ENCODE results near the gene CARD6. TPM values are rescaled to one million over a fixed set of nuclear protein-coding genes. Genes with fewer than 3 reads are reported as not detected.
A peak's percentile ranks its signal among the peaks of the same experiment; 100 is the strongest.

Gene CARD6
- total and polyA plus RNA-seq, 2 of the 13 experiments (the other 11 are each of a cell fraction or from before 2014, with no cell fraction given) = 0.33 to 1.4 TPM

DNA sequence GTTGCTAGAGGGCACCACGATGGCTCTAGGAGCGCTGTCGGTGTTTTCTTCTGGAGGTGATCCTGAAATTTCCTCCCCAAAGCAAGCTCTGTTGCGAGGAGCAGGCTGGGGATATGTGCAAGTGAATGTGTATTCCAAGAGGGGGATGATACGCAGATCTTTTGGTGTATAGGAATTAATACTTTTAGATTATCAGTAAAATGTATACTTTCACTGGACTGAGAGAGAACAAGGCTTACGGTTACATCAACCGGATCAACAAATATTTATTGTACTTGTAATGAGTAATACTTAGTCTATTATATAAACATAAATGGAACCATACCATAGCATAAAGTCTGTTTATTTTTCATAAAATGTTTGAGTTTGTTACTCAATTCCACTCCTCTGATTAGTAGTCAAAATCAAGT lies 42.4 kb upstream of the CARD6 start (continued):
- TF ChIP-seq HMGA1 (CRISPR knock-in tag; conservative IDR thresholded peaks at IDR 0.05) (no peak), HNRNPL (IDR thresholded peaks at IDR 0.05; ENCODE audit: low read depth, low read length) (no peak), SRF (IDR thresholded peaks at IDR 0.05; ENCODE audit: low read depth, low read length) (no peak), ERF (CRISPR knock-in tag; IDR thresholded peaks at IDR 0.05) (no peak), ZNF619 (CRISPR knock-in tag; IDR thresholded peaks at IDR 0.05) (no peak), LCORL (IDR thresholded peaks at IDR 0.05) (no peak), LCORL (CRISPR knock-in tag; IDR thresholded peaks at IDR 0.05) (0 out of 2 replicates have a peak, but pooled peaks have one; percentile 43)
- TF ChIP-seq, protein P1, sequence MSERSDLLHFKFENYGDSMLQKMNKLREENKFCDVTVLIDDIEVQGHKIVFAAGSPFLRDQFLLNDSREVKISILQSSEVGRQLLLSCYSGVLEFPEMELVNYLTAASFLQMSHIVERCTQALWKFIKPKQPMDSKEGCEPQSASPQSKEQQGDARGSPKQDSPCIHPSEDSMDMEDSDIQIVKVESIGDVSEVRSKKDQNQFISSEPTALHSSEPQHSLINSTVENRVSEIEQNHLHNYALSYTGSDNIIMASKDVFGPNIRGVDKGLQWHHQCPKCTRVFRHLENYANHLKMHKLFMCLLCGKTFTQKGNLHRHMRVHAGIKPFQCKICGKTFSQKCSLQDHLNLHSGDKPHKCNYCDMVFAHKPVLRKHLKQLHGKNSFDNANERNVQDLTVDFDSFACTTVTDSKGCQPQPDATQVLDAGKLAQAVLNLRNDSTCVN (CRISPR knock-in tag; IDR thresholded peaks at IDR 0.05; ENCODE audit: borderline replicate concordance) = peak; percentile 88

DNA sequence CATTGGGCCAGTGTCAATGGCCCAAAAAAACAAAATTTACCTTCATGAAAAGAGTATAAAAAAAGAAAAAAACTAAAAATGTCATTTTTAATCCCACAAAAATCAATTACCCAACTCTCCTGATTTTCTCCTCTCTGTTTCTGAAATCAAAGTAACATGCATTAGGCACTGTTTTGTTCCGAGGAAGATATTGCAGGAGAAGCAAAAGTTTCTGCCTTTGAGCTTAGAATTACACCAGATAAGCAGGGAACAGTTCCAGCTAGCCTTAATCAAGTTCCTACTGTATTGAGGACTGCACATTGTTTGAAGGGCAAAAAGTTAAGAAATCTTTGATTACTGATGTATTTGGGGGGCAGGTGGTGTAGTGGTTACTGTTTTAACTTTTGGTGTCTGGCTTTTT lies 41.9 kb upstream of the CARD6 start:
- H3K4me1 ChIP-seq (ENCODE audit: insufficient read depth, low read length) = peaks cover 53% of the 10 kb centered on the region
- H3K27ac ChIP-seq (ENCODE audit: extremely low read length, insufficient read depth, low read length) = peak overlapping the region; percentile 63
- POLR2A ChIA-PET = interaction anchor here (1.2 to 2.2 kb wide), 2 partner anchors 24 to 30 kb away, joined by 7 to 11 read pairs; no protein-coding TSS in a partner anchor
- no peaks in the 10 kb centered on the region; a peak in 1 of 5 replicates for H3K27me3 ChIP-seq (ENCODE audit: control insufficient read depth in 1 of 2, insufficient read depth in 2 of 2, low read length in 2 of 2)
- peak overlapping the region; percentile 73 to 94 (median 93); a peak in 4 of 6 replicates for H3K4me3 ChIP-seq (replicated peaks in 1 of 3; ENCODE audit: insufficient read depth in 1 of 3, low read depth in 2 of 3, low read length in 3 of 3)
- DNase-seq (ENCODE audit: low spot score) = no peak
- H2AFZ ChIP-seq (ENCODE audit: low read length) = peak overlapping the region; percentile 92
- intact Hi-C loops (cut with micrococcal nuclease; ENCODE audit: unreplicated experiment) = no loop called here
- no peak for ATAC-seq
- BruUV-seq (replicated peaks) = TSS peak; percentile 86
- 7% methylated on average over 1 of the region's 1 CpG for WGBS (ENCODE audit: low lambda C conversion rate)
- H3K79me2 ChIP-seq (ENCODE audit: insufficient read depth, low read length) = peaks cover 33% of the 10 kb centered on the region
- peak overlapping the region; percentile 71 for H3K9ac ChIP-seq (ENCODE audit: insufficient read depth, low read depth, low read length)
- FAIRE-seq = no peak
- H3K4me2 ChIP-seq (ENCODE audit: low read depth, low read length) = peak overlapping the region; percentile 92
- H3K9me3 ChIP-seq (ENCODE audit: low read length) = no peaks in the 10 kb centered on the region
- in situ Hi-C loops (cut with HindIII; ENCODE audit: extremely low pct_ligation_motif_present, low pct_unique_long_range_greater_than_20kb) = no loop called here
- peaks cover 12% of the 10 kb centered on the region for H4K20me1 ChIP-seq (ENCODE audit: insufficient read depth, low read length)
- CTCF ChIA-PET (ENCODE audit: low intra/inter-chr PET ratio, low total read pairs) = no interaction called here
- no peaks in the 10 kb centered on the region for H3K36me3 ChIP-seq (replicated peaks in 1 of 2; ENCODE audit: control insufficient read depth in 1 of 2, insufficient read depth in 2 of 2, low read length in 2 of 2)
- TF ChIP-seq ZFP62 (CRISPR knock-in tag; IDR thresholded peaks at IDR 0.05) (no peak), YEATS4 (CRISPR knock-in tag; IDR thresholded peaks at IDR 0.05; ENCODE audit: borderline replicate concordance) (no peak), MBNL3 (CRISPR knock-in tag; conservative IDR thresholded peaks at IDR 0.05) (no peak), ARNT (IDR thresholded peaks at IDR 0.05) (no peak), ZNF850 (CRISPR knock-in tag; conservative IDR thresholded peaks at IDR 0.05) (no peak), RXRA (CRISPR knock-in tag; IDR thresholded peaks at IDR 0.05) (no peak), SMARCE1 (IDR thresholded peaks at IDR 0.05; ENCODE audit: borderline replicate concordance) (no peak), NR2F2 (IDR thresholded peaks at IDR 0.05; ENCODE audit: borderline replicate concordance, low read depth) (no peak), SUZ12 (IDR thresholded peaks at IDR 0.05; ENCODE audit: low read depth, low read length) (no peak)
- TF ChIP-seq, protein P2, sequence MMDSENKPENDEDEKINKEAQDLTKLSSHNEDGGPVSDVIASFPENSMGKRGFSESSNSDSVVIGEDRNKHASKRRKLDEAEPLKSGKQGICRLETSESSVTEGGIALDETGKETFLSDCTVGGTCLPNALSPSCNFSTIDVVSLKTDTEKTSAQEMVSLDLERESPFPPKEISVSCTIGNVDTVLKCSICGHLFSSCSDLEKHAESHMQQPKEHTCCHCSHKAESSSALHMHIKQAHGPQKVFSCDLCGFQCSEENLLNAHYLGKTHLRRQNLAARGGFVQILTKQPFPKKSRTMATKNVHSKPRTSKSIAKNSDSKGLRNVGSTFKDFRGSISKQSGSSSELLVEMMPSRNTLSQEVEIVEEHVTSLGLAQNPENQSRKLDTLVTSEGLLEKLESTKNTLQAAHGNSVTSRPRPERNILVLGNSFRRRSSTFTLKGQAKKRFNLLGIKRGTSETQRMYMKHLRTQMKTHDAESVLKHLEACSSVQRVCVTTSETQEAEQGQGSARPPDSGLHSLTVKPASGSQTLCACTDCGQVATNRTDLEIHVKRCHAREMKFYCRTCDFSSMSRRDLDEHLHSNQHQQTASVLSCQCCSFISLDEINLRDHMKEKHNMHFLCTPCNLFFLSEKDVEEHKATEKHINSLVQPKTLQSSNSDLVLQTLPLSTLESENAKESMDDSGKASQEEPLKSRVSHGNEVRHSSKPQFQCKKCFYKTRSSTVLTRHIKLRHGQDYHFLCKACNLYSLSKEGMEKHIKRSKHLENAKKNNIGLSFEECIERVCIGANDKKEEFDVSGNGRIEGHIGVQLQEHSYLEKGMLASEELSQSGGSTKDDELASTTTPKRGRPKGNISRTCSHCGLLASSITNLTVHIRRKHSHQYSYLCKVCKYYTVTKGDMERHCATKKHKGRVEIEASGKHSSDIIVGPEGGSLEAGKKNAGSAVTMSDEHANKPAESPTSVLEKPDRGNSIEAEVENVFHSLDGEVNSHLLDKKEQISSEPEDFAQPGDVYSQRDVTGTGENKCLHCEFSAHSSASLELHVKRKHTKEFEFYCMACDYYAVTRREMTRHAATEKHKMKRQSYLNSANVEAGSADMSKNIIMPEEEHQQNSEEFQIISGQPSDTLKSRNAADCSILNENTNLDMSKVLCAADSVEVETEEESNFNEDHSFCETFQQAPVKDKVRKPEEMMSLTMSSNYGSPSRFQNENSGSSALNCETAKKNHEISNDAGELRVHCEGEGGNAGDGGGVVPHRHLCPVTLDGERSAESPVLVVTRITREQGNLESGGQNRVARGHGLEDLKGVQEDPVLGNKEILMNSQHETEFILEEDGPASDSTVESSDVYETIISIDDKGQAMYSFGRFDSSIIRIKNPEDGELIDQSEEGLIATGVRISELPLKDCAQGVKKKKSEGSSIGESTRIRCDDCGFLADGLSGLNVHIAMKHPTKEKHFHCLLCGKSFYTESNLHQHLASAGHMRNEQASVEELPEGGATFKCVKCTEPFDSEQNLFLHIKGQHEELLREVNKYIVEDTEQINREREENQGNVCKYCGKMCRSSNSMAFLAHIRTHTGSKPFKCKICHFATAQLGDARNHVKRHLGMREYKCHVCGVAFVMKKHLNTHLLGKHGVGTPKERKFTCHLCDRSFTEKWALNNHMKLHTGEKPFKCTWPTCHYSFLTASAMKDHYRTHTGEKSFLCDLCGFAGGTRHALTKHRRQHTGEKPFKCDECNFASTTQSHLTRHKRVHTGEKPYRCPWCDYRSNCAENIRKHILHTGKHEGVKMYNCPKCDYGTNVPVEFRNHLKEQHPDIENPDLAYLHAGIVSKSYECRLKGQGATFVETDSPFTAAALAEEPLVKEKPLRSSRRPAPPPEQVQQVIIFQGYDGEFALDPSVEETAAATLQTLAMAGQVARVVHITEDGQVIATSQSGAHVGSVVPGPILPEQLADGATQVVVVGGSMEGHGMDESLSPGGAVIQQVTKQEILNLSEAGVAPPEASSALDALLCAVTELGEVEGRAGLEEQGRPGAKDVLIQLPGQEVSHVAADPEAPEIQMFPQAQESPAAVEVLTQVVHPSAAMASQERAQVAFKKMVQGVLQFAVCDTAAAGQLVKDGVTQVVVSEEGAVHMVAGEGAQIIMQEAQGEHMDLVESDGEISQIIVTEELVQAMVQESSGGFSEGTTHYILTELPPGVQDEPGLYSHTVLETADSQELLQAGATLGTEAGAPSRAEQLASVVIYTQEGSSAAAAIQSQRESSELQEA (CRISPR knock-in tag; IDR thresholded peaks at IDR 0.05; ENCODE audit: not compliant biosample characterization) = no peak
